ENCODE data around the gene CNIH3. TPM values are rescaled to one million over a fixed set of nuclear protein-coding genes. Genes with fewer than 3 reads are reported as not detected.

The CNIH3 gene
- total RNA-seq, 1 experiment from 2014 or later: 1.8 TPM

DNA sequence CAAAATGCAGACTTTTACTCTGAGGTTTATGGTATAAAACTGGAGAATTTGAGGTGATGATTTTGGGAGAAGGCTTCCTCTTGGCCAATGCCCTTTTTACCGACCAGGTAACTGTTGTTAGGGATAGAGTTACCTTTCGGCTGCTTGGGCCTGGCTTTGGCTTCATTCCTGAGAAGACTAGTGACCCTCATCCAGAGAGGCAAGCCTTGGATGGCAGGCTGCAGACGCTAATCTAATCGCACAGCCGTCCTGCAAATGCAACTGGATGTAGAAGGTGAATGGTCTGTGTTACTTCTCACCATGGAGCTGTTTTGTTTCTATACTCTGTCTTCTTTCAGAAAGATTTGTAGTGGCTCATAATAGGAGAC, 124.6 kb downstream of the CNIH3 start:
- no TSS peak for BruUV-seq (replicated peaks)
- POLR2A ChIA-PET: no interaction called here
- H3K79me2 ChIP-seq (ENCODE audit: insufficient read depth, low read length): no peaks in the 10 kb centered on the region
- H3K9ac ChIP-seq (ENCODE audit: low read length): no peak overlapping the region
- no peaks in the 10 kb centered on the region for H3K9me3 ChIP-seq (ENCODE audit: control insufficient read depth in 1 of 2, insufficient read depth in 1 of 2, low read depth in 1 of 2, low read length in 2 of 2)
- DNase-seq (ENCODE audit: low read depth, low spot score) (no peak), ATAC-seq (no peak)
- no peak for TF ChIP-seq TCF7L2 (IDR thresholded peaks at IDR 0.05; ENCODE audit: borderline replicate concordance, extremely low read depth, insufficient read depth, insufficient read length)
- no peak for TF ChIP-seq ZNF274 (IDR thresholded peaks at IDR 0.05; ENCODE audit: low read depth, low read length)
- TF ChIP-seq RAD21 (IDR thresholded peaks at IDR 0.05; ENCODE audit: low read depth): no peak
- TF ChIP-seq, protein P1, sequence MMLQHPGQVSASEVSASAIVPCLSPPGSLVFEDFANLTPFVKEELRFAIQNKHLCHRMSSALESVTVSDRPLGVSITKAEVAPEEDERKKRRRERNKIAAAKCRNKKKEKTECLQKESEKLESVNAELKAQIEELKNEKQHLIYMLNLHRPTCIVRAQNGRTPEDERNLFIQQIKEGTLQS (IDR thresholded peaks at IDR 0.05): no peak
- TF ChIP-seq EZH2 (IDR thresholded peaks at IDR 0.05): no peak
- TF ChIP-seq YY1 (IDR thresholded peaks at IDR 0.05; ENCODE audit: extremely low read depth, insufficient replicate concordance, low read depth, low read length): no peak
- TF ChIP-seq ELF1 (IDR thresholded peaks at IDR 0.05; ENCODE audit: borderline replicate concordance, low read depth): no peak
- no peak for TF ChIP-seq EGR1 (IDR thresholded peaks at IDR 0.05; ENCODE audit: low read depth)
- TF ChIP-seq ZFX (IDR thresholded peaks at IDR 0.05): no peak
- TF ChIP-seq JUND (IDR thresholded peaks at IDR 0.05): no peak
- TF ChIP-seq, protein P2, sequence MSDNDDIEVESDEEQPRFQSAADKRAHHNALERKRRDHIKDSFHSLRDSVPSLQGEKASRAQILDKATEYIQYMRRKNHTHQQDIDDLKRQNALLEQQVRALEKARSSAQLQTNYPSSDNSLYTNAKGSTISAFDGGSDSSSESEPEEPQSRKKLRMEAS (IDR thresholded peaks at IDR 0.05): no peak
- TF ChIP-seq, protein P3, sequence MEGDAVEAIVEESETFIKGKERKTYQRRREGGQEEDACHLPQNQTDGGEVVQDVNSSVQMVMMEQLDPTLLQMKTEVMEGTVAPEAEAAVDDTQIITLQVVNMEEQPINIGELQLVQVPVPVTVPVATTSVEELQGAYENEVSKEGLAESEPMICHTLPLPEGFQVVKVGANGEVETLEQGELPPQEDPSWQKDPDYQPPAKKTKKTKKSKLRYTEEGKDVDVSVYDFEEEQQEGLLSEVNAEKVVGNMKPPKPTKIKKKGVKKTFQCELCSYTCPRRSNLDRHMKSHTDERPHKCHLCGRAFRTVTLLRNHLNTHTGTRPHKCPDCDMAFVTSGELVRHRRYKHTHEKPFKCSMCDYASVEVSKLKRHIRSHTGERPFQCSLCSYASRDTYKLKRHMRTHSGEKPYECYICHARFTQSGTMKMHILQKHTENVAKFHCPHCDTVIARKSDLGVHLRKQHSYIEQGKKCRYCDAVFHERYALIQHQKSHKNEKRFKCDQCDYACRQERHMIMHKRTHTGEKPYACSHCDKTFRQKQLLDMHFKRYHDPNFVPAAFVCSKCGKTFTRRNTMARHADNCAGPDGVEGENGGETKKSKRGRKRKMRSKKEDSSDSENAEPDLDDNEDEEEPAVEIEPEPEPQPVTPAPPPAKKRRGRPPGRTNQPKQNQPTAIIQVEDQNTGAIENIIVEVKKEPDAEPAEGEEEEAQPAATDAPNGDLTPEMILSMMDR (IDR thresholded peaks at IDR 0.05 in 2 of 3, conservative IDR thresholded peaks at IDR 0.05 in 1 of 3; ENCODE audit: borderline replicate concordance in 1 of 3, insufficient read depth in 1 of 3, low read depth in 2 of 3, low read length in 2 of 3): no peak
- TF ChIP-seq CEBPB (IDR thresholded peaks at IDR 0.05; ENCODE audit: low read depth): no peak
- no peak for TF ChIP-seq CBX3 (IDR thresholded peaks at IDR 0.05; ENCODE audit: low read depth)
- peaks cover 8% of the 10 kb centered on the region for H3K27me3 ChIP-seq (ENCODE audit: insufficient read depth, low read length)
- CTCF ChIA-PET: no interaction called here
- H3K9me2 ChIP-seq (ENCODE audit: insufficient read depth): no peaks in the 10 kb centered on the region
- no peaks in the 10 kb centered on the region for H3K4me1 ChIP-seq (ENCODE audit: control insufficient read depth in 1 of 2, insufficient read depth in 2 of 2, low read length in 2 of 2)
- H4K20me1 ChIP-seq (ENCODE audit: insufficient read depth): no peaks in the 10 kb centered on the region
- H3K4me2 ChIP-seq (ENCODE audit: low read length): no peak overlapping the region
- RAD21 ChIA-PET (ENCODE audit: low non-redundant PET in 1 of 2, low total read pairs in 2 of 2, uncharacterized antibody in 2 of 2, unreplicated experiment in 2 of 2): no interaction called here
- intact Hi-C loops (cut with micrococcal nuclease): no loop called here
- no peak overlapping the region for H2AFZ ChIP-seq (ENCODE audit: low read depth, low read length, poor library complexity, severe bottlenecking)
- no peak overlapping the region for H3K4me3 ChIP-seq (replicated peaks in 1 of 2; ENCODE audit: low read depth in 1 of 2, low read length in 2 of 2)
- no peak overlapping the region for H3K27ac ChIP-seq (ENCODE audit: low read depth, low read length)
- H3K36me3 ChIP-seq (ENCODE audit: control insufficient read depth in 1 of 2, insufficient read depth in 2 of 2, low read length in 2 of 2): no peaks in the 10 kb centered on the region

Measured in HCT116 (cell line).